Activated T-cell treated with anti-CD3 and anti-CD28 coated beads, Interleukin-2, amount 50 U/mL, for 4 hours (primary cell): ENCODE measurements around the gene AGFG2. TPM values are rescaled to one million over a fixed set of nuclear protein-coding genes. Genes with fewer than 3 reads are reported as not detected.
A peak's percentile ranks its signal among the peaks of the same experiment; 100 is the strongest.

ENCODE experiments used
- ATAC-seq, 2 donors: fragments of 200-7000 bp; cut with Tn5 transposase; one replicate each; pipeline ENCODE4 v1.10.0; 2021
- DNase-seq: peaks from one replicate; pipeline ENCODE4 v3.0.0-alpha.2; 2020
- H3K27me3 Mint-ChIP-seq: one replicate; pipeline ENCODE4 v1.8.0; 2021; ENCODE audit warnings: low read depth, mixed read lengths
- H3K36me3 Mint-ChIP-seq: one replicate; pipeline ENCODE4 v1.8.0; 2022; ENCODE audit warnings: mixed read lengths; ENCODE audit not compliant: insufficient read depth
- H3K4me1 Mint-ChIP-seq: one replicate; pipeline ENCODE4 v1.8.0; 2021; ENCODE audit warnings: low read depth, mixed read lengths
- H3K4me3 Mint-ChIP-seq: one replicate; pipeline ENCODE4 v1.8.0; 2021; ENCODE audit warnings: mild to moderate bottlenecking, moderate library complexity, mixed read lengths
- H3K9me3 Mint-ChIP-seq: one replicate; pipeline ENCODE4 v1.8.0; 2021; ENCODE audit warnings: mixed read lengths
- total RNA-seq, 3 donors: library from RNA; stranded (reverse); gene quantifications; one replicate each; pipeline ENCODE4 v1.2.1, GENCODE V29; 2021

The AGFG2 gene
- total RNA-seq, 3 donors from 2014 or later: 58.6 to 72.0 (median 65.9) TPM

DNA sequence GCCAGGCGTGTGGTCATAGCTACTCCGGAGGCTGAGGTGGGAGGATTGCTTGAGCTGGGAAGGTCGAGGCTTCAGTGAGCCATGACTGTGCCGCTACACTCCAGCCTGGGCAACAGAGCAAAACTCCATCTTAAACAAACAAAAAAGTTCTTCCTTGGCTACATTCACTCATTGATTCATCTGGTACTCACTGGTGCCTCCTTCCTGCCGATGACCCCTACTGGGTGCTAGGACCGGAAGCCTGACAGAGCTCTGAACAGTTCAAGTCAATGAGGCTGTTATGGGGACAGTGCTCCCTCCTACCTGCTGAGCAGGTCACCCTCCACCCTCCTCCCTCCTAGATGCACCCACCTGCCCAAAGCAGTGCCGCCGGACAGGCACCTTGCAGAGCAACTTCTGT lies 68.1 kb downstream of the AGFG2 start:
- ATAC-seq (no peak), DNase-seq (no peak)
- H3K36me3 Mint-ChIP-seq: no peaks in the 10 kb centered on the region
- H3K4me3 Mint-ChIP-seq: peak overlapping the region; percentile 16
- no peaks in the 10 kb centered on the region for H3K27me3 Mint-ChIP-seq
- H3K9me3 Mint-ChIP-seq: no peaks in the 10 kb centered on the region
- peaks cover 15% of the 10 kb centered on the region for H3K4me1 Mint-ChIP-seq

DNA sequence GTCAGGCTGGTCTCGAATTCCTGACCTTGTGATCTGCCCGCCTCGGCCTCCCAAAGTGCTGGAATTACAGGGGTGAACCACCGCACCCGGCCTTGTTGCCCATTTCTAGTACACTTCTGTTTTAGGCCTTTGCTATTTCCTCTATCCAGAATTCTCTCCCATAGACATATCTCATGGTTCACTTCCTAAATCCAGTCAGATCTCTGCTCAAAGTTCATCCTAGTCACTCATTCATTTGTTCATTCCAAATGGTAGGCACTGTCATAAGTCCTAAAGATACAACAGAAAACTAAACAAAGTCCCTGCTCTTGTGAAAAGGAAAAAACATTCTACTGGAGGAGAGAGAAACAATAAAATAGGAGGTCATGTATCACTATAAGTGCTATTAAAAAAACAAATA lies 71.0 kb downstream of the AGFG2 start:
- H3K36me3 Mint-ChIP-seq: peaks cover 2% of the 10 kb centered on the region
- no peaks in the 10 kb centered on the region for H3K9me3 Mint-ChIP-seq
- H3K4me3 Mint-ChIP-seq: peak overlapping the region; percentile 2
- H3K27me3 Mint-ChIP-seq: no peaks in the 10 kb centered on the region
- DNase-seq (no peak), ATAC-seq (no peak)
- peaks cover 20% of the 10 kb centered on the region for H3K4me1 Mint-ChIP-seq

DNA sequence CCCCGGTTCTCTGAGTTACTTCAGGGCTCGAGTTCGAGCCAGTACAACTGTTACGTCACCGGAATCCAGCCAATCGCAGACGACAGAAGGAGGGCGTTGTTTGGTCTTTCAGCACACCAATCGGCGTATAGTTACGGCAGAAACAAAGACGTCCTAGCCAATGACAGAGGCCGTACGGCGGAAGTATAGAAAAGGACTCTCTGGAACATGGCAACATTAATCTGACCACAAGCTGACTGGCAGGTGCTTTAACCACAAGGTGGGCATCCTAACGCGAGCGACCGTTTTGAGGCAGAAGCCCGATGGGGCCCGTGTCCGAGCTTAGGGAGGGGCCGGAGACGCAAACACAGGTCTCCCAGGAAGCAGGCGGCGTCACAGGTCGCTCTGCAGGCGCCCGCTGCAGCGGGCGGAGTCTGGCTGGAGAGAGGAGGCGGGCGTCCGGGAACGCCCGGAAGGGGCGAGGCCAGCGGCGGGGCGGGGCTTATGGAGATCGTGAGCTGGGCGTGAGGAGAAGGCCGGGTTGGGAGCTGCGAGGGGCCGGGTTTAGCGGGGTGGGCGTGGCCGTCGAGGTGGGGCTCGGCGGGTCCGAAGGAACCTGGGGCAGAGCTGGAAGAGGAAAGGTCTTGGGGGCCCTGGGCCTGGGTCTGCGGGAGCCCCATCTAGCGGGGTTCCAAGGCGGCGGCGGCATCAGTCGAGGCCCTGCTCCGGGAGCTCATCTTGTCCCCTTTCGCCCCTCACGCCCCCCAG lies 73.2 kb downstream of the AGFG2 start, which contains the start of gene MOSPD3:
MOSPD3 (plus strand) TSS at position 558 of the 747 bp plus-strand sequence. CDS start 252 bp downstream, outside the sequence.
- peak within 1 kb of the TSS; percentile 95 for H3K4me3 Mint-ChIP-seq
- DNase-seq (peak; percentile 98), ATAC-seq (peak; percentile 94 to 97)
- H3K27me3 Mint-ChIP-seq: no peaks in the 10 kb centered on the region
- peaks cover 14% of the 10 kb centered on the region for H3K4me1 Mint-ChIP-seq
- H3K36me3 Mint-ChIP-seq: peaks cover 2% of the 10 kb centered on the region
- H3K9me3 Mint-ChIP-seq: no peaks in the 10 kb centered on the region

DNA sequence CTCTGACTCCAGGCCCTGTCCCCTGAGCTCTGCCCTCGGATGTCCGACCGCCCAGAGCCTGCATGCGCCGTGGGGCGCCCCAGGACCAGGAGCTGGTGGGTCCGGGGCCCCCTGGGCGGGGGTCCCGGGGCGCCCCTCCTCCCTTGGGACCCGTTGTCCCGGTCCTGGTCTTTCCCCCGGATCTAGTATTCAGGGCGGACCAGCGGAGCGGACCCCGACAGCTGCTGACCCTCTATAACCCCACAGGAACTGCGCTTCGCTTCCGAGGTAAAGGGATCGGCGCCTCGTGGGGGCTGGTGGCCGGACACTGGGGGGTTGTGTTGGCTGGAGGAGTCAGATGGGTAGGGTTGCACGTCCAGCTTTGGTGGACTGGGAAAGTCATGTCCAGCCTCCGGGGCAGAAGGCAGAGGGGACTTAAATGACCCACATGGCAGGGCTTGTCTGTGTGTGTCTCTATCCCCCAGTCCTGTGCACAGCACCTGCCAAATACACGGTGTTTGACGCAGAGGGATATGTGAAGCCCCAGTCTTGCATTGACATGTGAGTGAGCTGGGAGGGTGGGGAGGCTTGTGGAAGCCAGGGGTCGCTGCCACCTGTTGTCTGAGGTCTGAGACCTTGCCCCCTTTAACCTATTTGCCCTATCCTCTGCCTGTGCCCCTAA lies 73.9 kb downstream of the AGFG2 start:
- no peaks in the 10 kb centered on the region for H3K9me3 Mint-ChIP-seq
- peaks cover 14% of the 10 kb centered on the region for H3K4me1 Mint-ChIP-seq
- DNase-seq (peak; percentile 21), ATAC-seq (no peak)
- H3K4me3 Mint-ChIP-seq: peak overlapping the region; percentile 95
- H3K27me3 Mint-ChIP-seq: no peaks in the 10 kb centered on the region
- H3K36me3 Mint-ChIP-seq: peaks cover 2% of the 10 kb centered on the region

DNA sequence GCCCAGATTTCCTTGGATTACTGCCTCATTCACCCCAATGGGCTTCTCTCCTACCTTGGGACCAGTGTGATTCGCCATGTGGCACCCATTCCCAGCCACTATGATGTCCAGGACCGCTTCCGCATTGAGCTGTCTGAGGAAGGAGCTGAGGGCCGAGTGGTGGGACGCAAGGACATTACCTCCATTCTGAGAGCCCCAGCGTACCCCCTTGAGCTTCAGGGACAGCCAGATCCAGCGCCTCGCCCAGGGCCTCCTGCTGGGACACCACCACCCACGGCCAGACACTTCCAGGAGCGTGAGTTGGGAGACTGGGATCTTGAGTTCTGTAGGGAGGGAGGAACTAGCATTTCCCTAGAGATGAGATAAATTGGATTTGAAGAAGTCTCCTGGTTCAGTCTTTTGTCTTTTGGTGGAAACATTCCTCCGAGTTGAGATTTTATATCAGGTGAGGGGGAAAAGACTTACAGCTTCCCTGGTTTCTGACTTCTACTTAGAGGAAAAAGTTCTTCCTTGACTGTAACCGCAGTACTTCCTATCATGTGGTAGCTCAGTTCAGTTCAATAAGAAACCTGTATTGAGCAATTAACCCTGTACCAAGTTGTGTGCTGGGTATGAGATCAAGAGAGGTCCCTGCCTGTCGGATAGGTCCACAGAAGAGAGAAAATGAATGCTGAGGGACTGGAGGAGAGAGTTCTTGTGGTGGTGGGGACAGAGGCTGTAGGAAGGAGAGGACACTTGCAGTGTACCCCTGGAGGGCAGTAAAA lies 74.6 kb downstream of the AGFG2 start:
- H3K9me3 Mint-ChIP-seq: no peaks in the 10 kb centered on the region
- H3K4me3 Mint-ChIP-seq: peak overlapping the region; percentile 81
- ATAC-seq: no peak
- no peak for DNase-seq
- H3K36me3 Mint-ChIP-seq: peaks cover 2% of the 10 kb centered on the region
- H3K27me3 Mint-ChIP-seq: no peaks in the 10 kb centered on the region
- peaks cover 14% of the 10 kb centered on the region for H3K4me1 Mint-ChIP-seq

DNA sequence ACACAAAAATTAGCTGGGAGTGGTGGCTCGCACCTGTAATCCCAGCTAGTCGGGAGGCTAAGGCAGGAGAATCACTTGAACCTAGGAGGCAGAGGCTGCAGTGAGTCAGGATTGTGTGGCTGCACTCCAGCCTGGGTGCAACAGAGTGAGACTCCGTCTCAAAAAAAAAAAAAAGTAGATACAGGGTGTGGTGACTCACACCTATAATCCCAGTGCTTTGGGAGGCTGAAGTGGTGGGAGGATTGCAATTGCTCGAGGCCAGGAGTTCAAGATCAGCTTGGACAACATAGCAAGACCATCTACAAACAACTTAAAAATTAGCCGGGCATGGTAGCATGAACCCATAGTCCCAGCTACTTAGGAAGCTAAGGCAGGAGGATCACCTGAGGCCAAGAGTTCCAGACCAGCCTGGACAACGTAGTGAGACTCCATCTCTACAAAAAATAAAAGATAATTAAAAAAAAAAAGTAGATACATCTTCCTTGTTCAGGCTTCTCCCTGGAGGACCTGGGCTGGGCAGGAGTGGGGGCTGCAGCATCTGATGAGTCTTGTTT lies 75.4 kb downstream of the AGFG2 start:
- ATAC-seq (no peak), DNase-seq (no peak)
- H3K27me3 Mint-ChIP-seq: no peaks in the 10 kb centered on the region
- H3K4me3 Mint-ChIP-seq: no peak overlapping the region
- no peaks in the 10 kb centered on the region for H3K9me3 Mint-ChIP-seq
- peaks cover 14% of the 10 kb centered on the region for H3K4me1 Mint-ChIP-seq
- H3K36me3 Mint-ChIP-seq: peaks cover 2% of the 10 kb centered on the region

Other genes with a start within 250 kb of the AGFG2 start
- gene SPDYE3, start 231.5 kb upstream of the AGFG2 start, total RNA-seq: not detected
- gene PILRB, start 181.1 kb upstream of the AGFG2 start, total RNA-seq: 10 to 100 TPM; 29.2 to 48.8 (median 34.3) TPM
- gene PILRA, start 165.7 kb upstream of the AGFG2 start, total RNA-seq: 1 to 10 TPM in 2 of 3 donors, under 1 TPM in 1; 0.38 to 6.6 (median 1.1) TPM
- 1 to 10 TPM; 4.2 to 5.1 (median 4.8) TPM for gene ZCWPW1, start 110.5 kb upstream of the AGFG2 start, total RNA-seq
- gene MEPCE, start 109.4 kb upstream of the AGFG2 start, total RNA-seq: 10 to 100 TPM; 82.4 to 87.2 (median 84.4) TPM
- 10 to 100 TPM; 36.3 to 42.6 (median 37.4) TPM for gene PPP1R35, start 102.7 kb upstream of the AGFG2 start, total RNA-seq
- gene SPACDR, start 74.9 kb upstream of the AGFG2 start, total RNA-seq: under 1 TPM; 0.26 to 0.46 (median 0.41) TPM
- gene TSC22D4, start 60.0 kb upstream of the AGFG2 start, total RNA-seq: 10 to 100 TPM; 65.4 to 81.9 (median 81.5) TPM
- under 1 TPM; 0.11 to 0.33 (median 0.18) TPM for gene NYAP1, start 55.3 kb upstream of the AGFG2 start, total RNA-seq
- 1 to 10 TPM; 6.2 to 8.1 (median 7.6) TPM for gene SAP25, start 34.7 kb downstream of the AGFG2 start, total RNA-seq
- gene LRCH4, start 46.9 kb downstream of the AGFG2 start, total RNA-seq: 10 to 100 TPM; 69.3 to 75.5 (median 73.1) TPM
- under 1 TPM; 0.14 to 0.40 (median 0.34) TPM for gene FBXO24, start 47.1 kb downstream of the AGFG2 start, total RNA-seq
- gene PCOLCE, start 63.2 kb downstream of the AGFG2 start, total RNA-seq: 1 to 10 TPM; 1.4 to 3.1 (median 2.0) TPM
- gene MOSPD3, start 73.3 kb downstream of the AGFG2 start, total RNA-seq: 1 to 10 TPM; 7.8 to 8.4 (median 7.9) TPM
- gene TFR2, start 102.3 kb downstream of the AGFG2 start, total RNA-seq: 10 to 100 TPM; 11.8 to 16.1 (median 15.4) TPM
- not detected for gene ACTL6B, start 117.2 kb downstream of the AGFG2 start, total RNA-seq
- gene GNB2, start 134.5 kb downstream of the AGFG2 start, total RNA-seq: 100 to 1,000 TPM; 209 to 231 (median 215) TPM
- 10 to 100 TPM; 56.2 to 88.3 (median 58.0) TPM for gene GIGYF1, start 155.0 kb downstream of the AGFG2 start, total RNA-seq
- 100 to 1,000 TPM in 1 of 3 donors, 10 to 100 TPM in 2; 77.3 to 106 (median 85.9) TPM for gene POP7, start 166.9 kb downstream of the AGFG2 start, total RNA-seq
- gene EPO, start 181.3 kb downstream of the AGFG2 start, total RNA-seq: not detected
- not detected for gene ZAN, start 194.4 kb downstream of the AGFG2 start, total RNA-seq